ENCODE results near the gene ST7L. TPM values are rescaled to one million over a fixed set of nuclear protein-coding genes. Genes with fewer than 3 reads are reported as not detected.

ST7L gene
- total RNA-seq, 4 donors from 2014 or later: 16.5 to 37.1 (median 27.8) TPM

- Histone ChIP-seq H3K4me1 (peaks cover 0 to 4% of the 10 kb centered on the region in 2 donors), H3K4me3 (no peak overlapping the region), H3K27me3 (no peaks in the 10 kb centered on the region), H3K36me3 (no peaks in the 10 kb centered on the region), H3K27ac (no peak overlapping the region), H3K9me3 (no peaks in the 10 kb centered on the region)
- intact Hi-C loops (cut with DNase I; ENCODE audit: low total_unique reads): no loop called here
- no peak for TF ChIP-seq CTCF (IDR thresholded peaks at IDR 0.05)
- TF ChIP-seq POLR2A (IDR thresholded peaks at IDR 0.05): no peak
- no peak for DNase-seq
Observed at GRCh38 chr1:112549590-112549989, 69.4 kb downstream of the ST7L start.

GRCh38 chr1:112548547-112548946 is 70.4 kb downstream of the ST7L start:
- Histone ChIP-seq H3K4me1 (peaks cover 0 to 4% of the 10 kb centered on the region in 2 donors), H3K4me3 (no peak overlapping the region), H3K36me3 (no peaks in the 10 kb centered on the region), H3K27ac (peak overlapping the region in 1 of 2 donors; percentile 16), H3K9me3 (no peaks in the 10 kb centered on the region), H3K27me3 (no peaks in the 10 kb centered on the region)
- intact Hi-C loops (cut with DNase I; ENCODE audit: low total_unique reads): no loop called here
- TF ChIP-seq CTCF (IDR thresholded peaks at IDR 0.05): no peak
- no peak for DNase-seq

- no peaks in the 10 kb centered on the region for H3K36me3 ChIP-seq
- DNase-seq: no peak
- H3K27ac ChIP-seq: peak overlapping the region in 1 of 2 donors; percentile 72
- H3K9me3 ChIP-seq: no peaks in the 10 kb centered on the region
- H3K4me3 ChIP-seq: no peak overlapping the region
- no peaks in the 10 kb centered on the region for H3K27me3 ChIP-seq
- TF ChIP-seq POLR2A (IDR thresholded peaks at IDR 0.05): no peak
- TF ChIP-seq CTCF (IDR thresholded peaks at IDR 0.05): no peak
- intact Hi-C loops (cut with DNase I; ENCODE audit: low total_unique reads): no loop called here
- peaks cover 0 to 4% of the 10 kb centered on the region in 2 donors for H3K4me1 ChIP-seq
Observed at GRCh38 chr1:112546076-112546475, 72.9 kb downstream of the ST7L start.

- intact Hi-C loops (cut with DNase I; ENCODE audit: low total_unique reads): no loop called here
- H3K4me1 ChIP-seq: peaks cover 0 to 4% of the 10 kb centered on the region in 2 donors
- peak overlapping the region; percentile 50 to 72 for H3K27ac ChIP-seq
- no peaks in the 10 kb centered on the region for H3K9me3 ChIP-seq
- H3K36me3 ChIP-seq: no peaks in the 10 kb centered on the region
- no peak for TF ChIP-seq CTCF (IDR thresholded peaks at IDR 0.05)
- no peak for TF ChIP-seq POLR2A (IDR thresholded peaks at IDR 0.05)
- no peak overlapping the region for H3K4me3 ChIP-seq
- no peak for DNase-seq
- no peaks in the 10 kb centered on the region for H3K27me3 ChIP-seq
Observed at GRCh38 chr1:112544751-112545150, 74.2 kb downstream of the ST7L start.

- no peaks in the 10 kb centered on the region for H3K27me3 ChIP-seq
- peaks cover 0 to 4% of the 10 kb centered on the region in 2 donors for H3K4me1 ChIP-seq
- H3K4me3 ChIP-seq: no peak overlapping the region
- DNase-seq: peak in 1 of 2 donors; percentile 26
- H3K36me3 ChIP-seq: no peaks in the 10 kb centered on the region
- no peaks in the 10 kb centered on the region for H3K9me3 ChIP-seq
- peak overlapping the region; percentile 50 to 72 for H3K27ac ChIP-seq
- intact Hi-C loops (cut with DNase I; ENCODE audit: low total_unique reads): no loop called here
- TF ChIP-seq CTCF (IDR thresholded peaks at IDR 0.05) (no peak), POLR2A (IDR thresholded peaks at IDR 0.05) (no peak)
Observed at GRCh38 chr1:112544011-112544688, 74.8 kb downstream of the ST7L start.

Measured in uterus (tissue), 4 donors.